Measurements from ENCODE around the gene MUC5B.
A peak's percentile ranks its signal among the peaks of the same experiment; 100 is the strongest.

The MUC5B gene

DNA sequence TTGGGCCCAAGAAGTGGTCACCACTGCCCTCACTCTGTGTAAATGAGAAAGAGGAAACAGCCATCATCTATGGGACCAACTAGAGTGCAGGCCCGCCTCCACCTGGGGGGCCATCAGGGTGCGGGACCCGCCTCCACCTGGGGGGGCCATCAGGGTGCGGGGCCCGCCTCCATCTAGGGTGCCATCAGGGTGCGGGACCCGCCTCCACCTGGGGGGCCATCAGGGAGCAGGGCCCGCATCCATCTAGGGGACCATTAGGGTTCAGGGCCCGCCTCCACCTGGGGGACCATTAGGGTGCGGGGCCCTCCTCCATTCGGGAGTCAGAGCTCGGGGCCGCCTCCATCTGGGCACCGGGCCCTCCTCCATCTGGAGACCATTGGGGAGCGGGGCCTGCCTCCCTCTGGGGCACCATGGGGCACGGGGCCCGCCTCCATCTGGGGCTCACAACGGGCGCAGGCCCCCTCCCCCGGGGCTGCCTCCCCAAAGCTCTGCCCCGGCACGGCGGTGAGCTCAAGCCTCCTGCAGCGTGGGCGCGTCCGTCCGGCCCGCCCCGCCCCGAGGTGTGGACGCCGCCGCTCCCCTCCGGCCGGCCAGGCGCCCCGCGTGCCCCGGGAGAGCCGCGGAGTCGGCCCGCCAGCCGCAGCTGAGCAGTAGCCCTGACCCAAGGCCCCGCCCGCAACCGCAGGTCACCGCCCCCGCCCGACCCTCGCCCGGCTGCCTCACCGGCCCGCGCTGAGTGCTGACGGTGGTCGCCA is 86.1 kb downstream of the MUC5B start:
- TF ChIP-seq, protein P1, sequence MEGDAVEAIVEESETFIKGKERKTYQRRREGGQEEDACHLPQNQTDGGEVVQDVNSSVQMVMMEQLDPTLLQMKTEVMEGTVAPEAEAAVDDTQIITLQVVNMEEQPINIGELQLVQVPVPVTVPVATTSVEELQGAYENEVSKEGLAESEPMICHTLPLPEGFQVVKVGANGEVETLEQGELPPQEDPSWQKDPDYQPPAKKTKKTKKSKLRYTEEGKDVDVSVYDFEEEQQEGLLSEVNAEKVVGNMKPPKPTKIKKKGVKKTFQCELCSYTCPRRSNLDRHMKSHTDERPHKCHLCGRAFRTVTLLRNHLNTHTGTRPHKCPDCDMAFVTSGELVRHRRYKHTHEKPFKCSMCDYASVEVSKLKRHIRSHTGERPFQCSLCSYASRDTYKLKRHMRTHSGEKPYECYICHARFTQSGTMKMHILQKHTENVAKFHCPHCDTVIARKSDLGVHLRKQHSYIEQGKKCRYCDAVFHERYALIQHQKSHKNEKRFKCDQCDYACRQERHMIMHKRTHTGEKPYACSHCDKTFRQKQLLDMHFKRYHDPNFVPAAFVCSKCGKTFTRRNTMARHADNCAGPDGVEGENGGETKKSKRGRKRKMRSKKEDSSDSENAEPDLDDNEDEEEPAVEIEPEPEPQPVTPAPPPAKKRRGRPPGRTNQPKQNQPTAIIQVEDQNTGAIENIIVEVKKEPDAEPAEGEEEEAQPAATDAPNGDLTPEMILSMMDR (IDR thresholded peaks at IDR 0.05; ENCODE audit: low read depth, low read length, missing control alignments) = no peak
- no peak for DNase-seq (ENCODE audit: extremely low read depth, low read depth)
- H3K4me3 ChIP-seq (replicated peaks; ENCODE audit: low read depth, low read length) = peak overlapping the region; percentile 64

DNA sequence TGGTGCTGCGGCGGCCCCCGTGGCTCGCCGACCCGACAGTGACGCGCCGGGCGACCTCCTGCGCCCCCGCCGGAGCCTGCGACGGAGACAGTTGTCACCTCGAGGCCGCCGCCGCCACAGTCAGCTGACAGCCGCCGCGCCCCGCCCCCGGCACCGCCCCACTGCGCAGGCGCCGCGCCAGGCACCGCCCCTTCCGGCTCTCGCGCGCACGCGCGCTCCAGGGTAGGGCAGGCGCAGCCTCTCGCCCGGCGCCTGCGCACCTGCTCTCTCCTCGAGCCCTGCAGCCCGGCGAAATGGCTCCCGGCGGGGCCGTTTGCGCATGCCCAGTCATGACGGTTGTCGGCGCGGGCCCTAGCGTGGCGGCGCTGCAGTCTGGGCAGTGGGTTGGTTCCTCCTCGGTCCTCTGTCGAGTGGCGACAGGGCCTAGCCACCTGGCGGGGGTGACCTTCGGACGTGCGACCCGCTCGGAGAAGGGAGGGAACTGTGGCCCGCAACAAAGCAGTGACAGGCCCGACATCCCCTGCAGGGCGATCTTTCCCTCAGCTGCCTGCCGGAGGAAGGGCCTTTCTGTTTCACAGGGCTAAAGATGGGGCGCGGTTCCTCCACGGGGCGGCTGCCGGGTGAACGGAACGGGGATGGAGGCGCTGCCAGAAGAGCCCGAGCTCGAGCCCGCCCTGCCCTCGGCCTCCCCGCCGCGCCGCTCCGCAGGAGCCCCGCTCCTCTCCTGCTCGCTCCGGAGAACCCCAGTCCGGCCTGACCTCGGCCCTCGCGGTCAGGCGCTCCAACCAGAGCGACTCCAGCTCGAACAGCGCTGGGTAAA is 86.8 kb downstream of the MUC5B start, which contains the start of gene TOLLIP:
Gene TOLLIP (minus strand): TSS at position 135 of the 820 bp plus-strand sequence. CDS start 134 bp downstream, at position 1.
- H3K4me3 ChIP-seq (replicated peaks; ENCODE audit: low read depth, low read length) = peak within 1 kb of the TSS; percentile 64
- TF ChIP-seq, protein P1 (IDR thresholded peaks at IDR 0.05; ENCODE audit: low read depth, low read length, missing control alignments) = no peak
- DNase-seq (ENCODE audit: extremely low read depth, low read depth) = peak; percentile 56

DNA sequence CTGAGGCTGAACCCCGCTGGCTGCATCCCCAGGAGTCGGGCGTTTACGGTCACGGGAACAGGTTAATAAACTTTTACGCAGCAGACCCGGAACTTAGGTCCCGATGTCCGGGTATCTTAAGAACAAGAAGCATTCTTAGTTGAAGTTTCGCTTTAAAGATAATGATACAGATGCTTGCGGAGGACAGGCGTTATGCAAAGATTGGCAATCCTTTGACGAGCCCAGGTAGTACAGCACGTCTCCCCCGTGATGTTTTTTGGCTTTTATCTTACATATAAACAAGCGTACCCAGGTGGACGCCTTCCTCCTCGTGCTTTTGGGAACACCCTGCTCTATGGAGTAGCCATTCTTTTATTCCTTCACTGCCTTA is 87.4 kb downstream of the MUC5B start:
- TF ChIP-seq, protein P1 (IDR thresholded peaks at IDR 0.05; ENCODE audit: low read depth, low read length, missing control alignments) = no peak
- no peak for DNase-seq (ENCODE audit: extremely low read depth, low read depth)
- peak overlapping the region; percentile 63 for H3K4me3 ChIP-seq (replicated peaks; ENCODE audit: low read depth, low read length)

DNA sequence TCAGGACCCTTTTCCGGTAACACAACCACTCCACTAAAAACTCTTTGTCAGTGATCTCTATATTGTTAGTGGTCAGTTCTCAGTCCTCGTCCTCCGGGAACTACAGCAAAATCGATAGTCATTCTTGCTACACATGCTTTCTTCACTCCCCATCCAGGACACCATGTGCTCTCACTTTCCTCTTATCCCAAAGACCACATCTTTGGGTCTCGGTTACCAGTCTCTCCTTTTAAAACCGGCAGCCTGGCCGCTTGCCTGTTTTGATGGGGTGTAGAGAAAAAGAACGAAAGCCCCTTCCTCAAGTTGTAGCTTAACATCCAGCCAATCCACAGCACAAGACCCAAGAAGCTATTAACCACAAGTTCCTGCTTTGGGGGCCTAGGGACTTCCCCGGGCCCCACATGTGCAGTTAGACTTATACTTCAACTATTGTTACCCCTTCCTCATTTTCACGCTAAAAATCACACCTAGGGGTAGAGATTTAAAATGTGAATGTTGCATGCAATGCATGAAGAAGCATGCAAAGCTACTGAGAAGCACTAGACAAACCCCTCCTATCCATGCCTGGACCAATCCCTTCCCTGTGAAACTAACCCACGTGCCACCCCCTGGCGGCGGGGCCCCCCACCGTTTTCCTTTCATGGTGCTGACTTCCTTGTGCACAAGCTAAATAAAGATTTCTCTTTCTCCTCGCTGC is 88.1 kb downstream of the MUC5B start:
- TF ChIP-seq, protein P1 (IDR thresholded peaks at IDR 0.05; ENCODE audit: low read depth, low read length, missing control alignments) = no peak
- peak overlapping the region; percentile 63; the same call in 1 of the 2 replicates for H3K4me3 ChIP-seq (replicated peaks; ENCODE audit: low read depth, low read length)
- no peak for DNase-seq (ENCODE audit: extremely low read depth, low read depth)
